NOMO-1 (cell line): ENCODE results near the gene SLC39A10.
"Not testable (repeated sequence)": the region's sequence is repeated elsewhere in the genome, so short reads cannot be mapped to it uniquely, and the experiment has no call there.

Experiments used
- DNase-seq, 2 experiments: peaks; one replicate each; lab custom pipeline; 2025; ENCODE audit not compliant: unreplicated experiment in 2 of 2; lab: John Stamatoyannopoulos, UW

SLC39A10 gene

DNA sequence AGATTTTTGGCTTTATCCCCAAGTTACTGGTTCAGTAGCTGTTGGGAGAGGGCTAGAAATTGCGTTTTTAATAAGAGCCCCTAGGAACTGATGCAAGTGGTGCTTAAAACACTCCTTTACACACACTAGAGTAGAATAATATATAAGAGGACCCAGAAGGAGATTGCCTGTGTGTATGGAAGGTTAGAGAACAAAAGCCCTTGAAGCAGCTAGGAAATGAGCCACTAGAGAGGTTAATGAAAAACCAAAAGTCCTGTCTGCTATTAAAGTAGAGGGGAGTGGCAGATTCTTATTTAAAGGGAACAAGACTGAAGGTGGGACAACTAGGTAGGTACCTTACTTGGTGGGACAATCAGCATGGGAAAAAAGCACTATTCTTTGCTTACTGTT lies 14.4 kb upstream of the SLC39A10 start:
- DNase-seq, result no peak

DNA sequence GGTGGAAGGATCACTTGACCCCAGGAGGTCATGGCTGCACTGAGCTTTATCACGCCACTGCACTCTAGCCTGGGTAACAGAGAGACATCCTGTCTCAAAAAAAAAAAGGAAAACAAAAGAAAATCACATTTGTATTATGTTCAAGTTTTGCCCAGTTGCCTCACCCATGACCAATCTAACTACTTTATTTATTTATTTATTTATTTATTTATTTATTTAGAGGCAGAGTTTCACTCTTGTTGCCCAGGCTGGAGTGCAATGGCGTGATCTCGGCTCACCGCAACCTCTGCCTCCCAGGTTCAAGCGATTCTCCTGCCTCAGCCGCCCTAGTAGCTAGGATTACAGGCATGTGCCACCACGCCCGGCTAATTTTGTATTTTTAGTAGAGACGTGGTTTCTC lies 12.3 kb upstream of the SLC39A10 start:
- not testable (repeated sequence) for DNase-seq

DNA sequence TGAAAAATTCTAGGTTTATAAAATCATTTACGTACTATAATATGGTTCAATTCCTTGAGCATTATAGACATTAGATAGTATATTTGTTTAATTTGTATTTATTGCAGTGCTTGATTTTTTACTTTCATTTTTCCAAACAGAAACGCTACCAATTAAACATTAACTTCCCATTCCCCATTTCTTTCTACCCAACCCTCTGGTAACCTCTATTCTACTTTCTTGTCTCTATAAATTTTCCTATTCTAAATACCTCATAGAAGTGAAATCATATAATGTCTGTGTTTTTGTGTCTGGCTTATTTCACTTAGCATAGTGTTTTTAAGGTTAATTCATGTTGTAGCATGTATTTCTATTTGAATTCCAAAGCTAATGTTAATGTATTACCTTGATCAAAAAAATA lies 11.6 kb upstream of the SLC39A10 start:
- DNase-seq, result no peak

DNA sequence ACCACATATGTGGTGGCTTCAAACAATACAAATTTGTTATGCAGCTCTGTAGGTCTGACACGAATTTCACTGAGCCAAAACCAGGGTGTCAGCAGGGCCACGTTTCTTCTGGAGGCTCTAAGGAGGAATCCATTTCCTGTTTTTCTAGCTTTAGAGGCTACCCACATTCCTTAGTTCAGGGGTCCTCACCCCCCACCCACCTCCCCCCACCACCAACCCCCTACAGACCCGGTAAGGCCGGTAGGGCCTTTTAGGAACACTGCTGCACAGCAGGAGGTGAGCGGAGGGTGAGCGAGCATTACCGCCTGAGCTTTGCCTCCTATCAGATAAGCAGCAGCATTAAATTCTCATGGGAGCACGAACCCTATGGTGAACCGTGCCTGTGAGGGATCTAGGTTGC lies 10.6 kb upstream of the SLC39A10 start:
- DNase-seq, result no peak

DNA sequence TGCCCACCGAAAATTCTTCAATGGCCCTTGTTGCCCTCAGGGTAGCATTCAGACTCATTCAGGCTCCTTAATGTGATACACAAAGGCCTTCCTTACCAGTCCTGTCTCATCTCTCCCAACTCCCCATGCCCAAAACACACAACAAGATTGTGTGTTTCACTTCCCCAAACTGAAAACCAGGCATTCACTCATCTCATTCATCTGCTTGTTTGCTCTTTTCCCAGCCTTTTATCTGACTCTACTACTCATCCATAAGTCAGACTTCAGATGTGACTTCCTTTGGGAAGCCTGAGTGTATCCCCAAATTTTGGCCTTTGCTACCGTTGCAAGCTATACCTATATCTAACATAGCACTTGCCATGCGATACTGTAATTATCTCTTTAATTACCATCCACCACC lies 9.7 kb upstream of the SLC39A10 start:
- peak; percentile 46 to 79 for DNase-seq

DNA sequence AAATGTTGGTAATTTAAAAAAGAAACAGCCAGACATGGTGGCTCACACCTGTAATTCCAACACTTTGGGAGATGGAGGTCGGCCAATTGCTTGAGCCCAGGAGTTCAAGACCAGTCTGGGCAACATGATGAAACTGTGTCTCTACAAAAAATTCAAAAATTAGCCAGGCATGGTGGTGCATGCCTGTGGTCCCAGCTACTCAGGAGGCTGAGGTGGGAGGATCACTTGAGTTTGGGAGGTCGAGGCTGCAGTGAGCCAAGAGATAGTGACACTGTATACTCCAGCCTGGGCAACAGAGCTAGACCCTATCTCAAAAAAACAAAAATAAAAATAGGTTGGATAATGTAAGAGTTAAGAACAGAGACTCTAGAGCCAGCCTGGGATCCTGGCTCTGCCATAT lies 8.7 kb upstream of the SLC39A10 start:
- not testable (repeated sequence) for DNase-seq

DNA sequence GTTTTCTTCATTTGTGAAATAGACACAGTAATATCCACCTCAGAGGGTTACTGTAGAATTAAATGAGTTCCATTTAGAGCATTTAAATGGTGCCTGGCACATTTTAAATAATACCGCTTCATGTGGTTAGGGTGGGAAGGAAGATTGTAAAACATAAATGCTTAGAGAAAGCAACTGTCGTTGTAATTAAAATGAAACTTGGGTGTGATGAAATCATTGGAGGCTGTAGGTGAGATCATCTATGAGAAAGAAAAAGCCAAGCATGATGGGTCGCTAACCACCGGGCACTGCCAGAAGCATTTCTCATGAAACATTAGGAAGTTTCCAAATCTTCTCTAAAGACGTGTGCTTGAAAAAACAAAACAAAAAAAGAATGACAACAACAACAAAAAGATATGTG lies 8.2 kb upstream of the SLC39A10 start:
- peak; percentile 77 to 93 for DNase-seq

DNA sequence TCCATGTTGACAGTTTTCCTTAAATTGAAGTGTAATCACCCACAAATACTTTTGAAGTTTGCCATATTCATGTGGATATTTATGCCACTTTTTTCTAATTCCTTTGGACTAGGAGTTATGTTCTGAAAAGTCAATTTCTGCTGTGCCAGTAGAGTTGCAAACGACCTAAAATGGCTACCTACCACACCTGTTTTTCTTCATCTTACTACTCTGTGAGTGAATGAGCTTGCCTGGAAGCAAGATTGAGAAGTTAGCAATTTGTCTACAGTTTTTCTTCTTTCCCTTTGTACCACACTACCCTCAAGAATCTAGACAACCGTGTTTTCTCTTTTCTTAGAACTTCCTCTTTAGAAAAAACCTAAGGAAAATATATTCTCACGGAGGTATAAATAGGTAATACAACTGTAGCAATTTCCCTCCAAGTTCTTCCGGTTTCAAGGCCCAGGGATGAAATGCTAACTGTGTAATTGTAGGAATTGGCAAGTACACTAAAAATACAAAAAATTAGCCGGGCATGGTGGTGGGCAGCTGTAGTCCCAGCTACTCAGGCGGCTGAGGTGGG lies 7.3 kb upstream of the SLC39A10 start:
- DNase-seq, result peak; percentile 60 to 64

DNA sequence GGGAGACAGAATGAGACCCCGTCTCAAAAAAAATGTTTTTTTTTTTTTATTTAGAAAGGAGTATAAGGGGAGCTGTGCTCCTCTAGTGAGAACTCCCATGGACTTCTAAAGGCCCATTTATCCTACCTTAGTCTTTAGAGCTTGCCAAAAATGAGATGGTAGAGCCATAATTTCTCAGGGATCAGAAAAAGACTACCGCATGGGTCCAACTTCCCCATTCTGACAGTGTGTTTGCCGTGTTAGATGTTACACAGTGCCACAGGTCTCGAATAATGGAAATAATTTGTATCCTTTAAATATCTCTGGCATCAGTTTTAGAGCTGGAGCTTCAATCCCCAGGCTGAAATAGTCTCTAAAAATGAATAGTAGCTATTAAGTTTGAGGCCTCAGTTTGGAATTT lies 6.0 kb upstream of the SLC39A10 start:
- peak; percentile 34 to 43 for DNase-seq

DNA sequence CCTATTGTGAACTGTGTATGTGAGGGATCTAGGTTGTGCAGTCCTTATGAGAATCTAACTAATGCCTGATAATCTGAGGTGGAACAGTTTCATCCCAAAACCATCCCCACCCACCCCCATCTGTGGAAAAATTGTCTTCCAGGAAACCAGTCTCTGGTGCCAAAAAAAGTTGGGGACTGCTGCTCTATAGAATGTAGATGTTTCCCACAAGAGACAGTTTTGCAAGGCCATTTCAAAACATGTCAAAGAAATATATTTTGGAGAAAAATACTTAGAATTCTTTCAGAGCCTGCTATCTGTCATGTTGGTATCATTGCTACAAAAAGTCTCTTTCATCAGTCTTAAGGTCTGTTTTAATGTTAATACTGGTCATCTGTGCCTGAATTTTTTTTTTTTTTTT lies 4.1 kb upstream of the SLC39A10 start:
- DNase-seq, result no peak

DNA sequence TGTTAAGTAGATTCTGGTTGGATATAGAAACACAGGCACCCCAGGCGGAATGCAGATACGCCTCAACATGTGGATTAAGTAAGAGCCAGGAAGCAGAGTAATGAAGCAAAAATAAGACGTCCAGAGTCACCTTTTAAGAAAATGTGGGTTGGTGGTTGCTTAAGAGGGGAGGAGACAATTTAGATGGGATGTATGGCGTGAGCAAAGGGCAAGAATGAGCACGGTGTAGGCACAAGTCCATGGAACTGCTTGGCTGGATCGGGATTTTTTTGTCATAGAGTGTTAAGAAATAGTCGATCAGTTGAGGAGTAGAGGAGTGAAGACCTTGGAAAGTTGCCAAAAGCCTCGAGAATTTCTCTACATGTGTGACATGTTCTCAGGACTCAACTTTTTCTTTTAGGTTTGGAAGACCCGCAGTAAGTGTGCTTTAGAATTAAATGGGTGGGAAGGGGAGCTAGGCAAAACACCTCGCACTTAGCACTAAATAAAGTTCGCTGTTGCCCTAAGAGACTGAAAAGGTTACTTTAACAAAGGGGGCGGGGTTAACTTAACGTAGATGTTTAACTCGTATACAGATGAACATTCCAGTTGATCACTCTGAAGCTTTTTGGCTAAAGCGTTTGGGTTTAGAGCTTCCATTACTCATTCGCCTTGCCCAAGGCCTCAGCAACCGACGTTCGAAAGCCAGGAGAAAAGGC lies 716 bp upstream of the SLC39A10 start:
- peak; percentile 90 to 92 for DNase-seq

DNA sequence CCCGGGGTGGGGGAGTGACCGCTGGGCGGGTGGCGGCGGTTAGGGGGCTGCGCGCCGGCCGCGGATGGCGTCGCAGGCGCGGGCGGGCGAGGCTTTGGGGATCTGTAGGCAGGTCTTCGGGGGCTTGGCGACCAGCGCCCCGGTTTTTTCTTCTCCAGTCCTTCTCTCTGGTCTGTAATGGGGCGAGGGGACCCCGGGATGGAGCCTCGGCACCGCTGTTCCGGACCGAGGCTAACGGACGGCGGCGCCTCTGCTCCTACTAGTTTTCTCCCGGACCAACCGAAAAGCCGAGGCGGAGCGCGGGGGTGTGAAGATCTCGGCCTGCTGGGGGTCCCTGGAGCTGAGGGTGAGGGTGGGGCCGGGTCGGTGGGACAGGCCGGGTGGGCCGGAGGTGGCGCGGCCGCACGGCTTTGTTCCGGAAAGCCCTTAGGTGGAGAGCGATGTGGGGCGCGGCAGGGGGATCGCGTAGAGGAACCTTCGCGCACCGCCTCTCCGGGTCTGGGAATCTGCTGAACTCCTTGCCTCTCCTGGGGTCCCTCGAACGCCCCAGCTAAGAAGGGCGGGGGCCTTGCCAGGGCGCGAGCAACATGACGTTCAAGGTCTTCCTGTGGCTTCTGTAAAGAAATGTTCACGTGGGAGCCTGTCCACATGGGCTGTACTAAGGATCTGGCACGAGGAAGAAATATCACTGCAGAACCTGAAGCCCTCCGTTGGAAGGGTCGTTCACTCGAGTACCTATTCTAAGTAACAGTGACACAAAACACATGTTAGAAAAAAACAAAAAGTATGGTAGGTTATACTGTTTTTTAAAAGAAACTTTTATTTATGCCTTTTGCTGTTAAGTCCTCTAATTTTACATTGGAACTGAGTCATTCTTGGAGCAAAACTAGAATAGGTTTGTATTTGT lies 861 bp downstream of the SLC39A10 start:
- peak; percentile 49 to 72 for DNase-seq

DNA sequence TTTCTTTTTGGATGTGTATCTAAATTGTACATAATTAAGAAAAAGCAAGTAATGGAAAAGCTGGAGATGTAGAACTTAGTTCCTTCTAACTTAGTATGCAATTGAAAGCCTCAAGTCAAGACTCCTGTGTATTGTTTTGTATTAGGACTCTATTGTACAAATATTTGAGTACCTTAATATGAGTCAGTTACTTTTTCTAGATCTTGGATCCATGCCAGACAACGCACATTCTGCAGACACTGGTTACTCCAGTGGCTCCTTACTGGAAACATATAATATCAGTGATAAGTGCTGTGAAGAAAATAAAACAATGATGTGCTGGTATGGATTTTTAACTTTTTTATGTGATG lies 1.5 kb downstream of the SLC39A10 start:
- DNase-seq, result no peak

DNA sequence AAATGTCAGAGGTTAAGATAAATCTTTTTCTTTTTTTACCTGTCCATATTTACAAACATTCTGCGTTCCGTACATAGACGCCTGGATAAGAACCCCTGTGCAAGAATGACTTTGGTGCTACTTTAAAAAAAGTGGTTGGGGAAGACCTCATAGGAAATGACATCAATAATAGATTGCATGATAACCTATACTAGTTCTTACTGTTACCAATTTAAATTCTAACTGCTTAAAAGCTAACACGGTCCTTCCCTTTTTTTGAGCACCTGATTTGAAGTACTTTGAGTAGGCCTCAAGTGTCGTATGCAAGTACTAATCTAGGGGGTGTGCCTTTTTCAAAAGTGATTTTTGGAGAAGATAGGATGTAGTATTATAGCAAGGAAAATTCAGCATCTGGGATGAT lies 2.1 kb downstream of the SLC39A10 start:
- peak; percentile 62 to 87 for DNase-seq

DNA sequence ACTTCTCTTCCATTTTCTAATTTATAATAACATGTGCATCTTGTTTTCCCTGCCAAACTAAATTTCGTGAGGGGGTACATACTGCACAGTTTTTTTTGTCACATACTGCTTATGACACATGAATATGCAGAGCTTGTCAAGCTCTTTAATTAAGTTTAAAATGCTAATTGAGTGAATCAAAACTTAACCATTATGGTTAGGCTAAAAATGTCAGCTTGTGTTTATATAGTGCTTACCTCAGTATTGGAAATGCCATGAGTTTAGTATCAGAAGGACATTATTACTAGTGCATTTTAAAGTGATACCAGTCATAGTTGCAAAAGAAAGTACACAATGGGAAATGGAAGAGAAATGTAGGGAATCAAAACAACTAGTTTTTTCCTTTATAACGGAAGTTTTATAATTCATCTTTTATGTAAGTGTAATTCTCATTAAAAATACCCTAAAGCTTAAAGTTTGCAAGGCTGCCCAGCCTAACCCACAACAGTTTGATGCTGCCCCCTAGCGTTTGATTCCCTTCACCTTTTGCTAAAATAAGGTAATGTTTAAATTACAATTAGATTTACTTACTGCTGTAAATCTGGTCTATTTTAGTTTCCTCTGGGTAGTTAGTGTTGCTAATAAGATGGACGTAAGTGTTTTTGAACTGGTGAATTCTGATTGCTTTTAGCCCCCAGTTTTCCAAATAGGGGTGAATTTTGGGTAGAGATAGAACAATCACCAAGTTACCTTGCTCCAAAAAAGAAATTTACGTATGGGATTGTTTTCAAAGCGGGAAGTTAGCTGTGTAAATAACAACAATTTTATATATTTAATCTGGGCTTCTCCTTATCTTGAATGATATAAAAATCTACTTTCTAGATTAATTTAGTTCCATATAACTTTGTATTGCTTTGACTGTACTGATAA lies 3.2 kb downstream of the SLC39A10 start:
- peak; percentile 78 to 80 for DNase-seq

DNA sequence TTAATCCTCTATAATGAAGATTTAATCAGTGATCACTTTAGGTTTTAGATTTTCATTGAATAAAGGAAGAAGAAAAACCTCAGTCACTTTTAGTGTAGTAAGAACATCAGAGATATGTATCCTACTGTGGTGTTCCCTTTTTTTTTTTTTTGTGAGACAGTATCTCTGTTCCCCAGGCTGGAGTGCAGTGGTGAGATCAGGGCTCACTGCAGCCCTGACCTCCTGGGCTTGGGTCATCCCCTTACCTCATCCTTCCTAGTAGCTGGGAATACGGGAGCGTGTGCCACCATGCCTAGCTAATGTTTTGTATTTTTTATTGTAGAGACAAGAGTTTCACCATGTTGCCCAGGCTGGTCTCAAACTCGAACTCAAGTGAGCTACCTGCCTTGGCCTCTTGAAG lies 5.1 kb downstream of the SLC39A10 start:
- DNase-seq, result peak in 1 of 2 experiments; percentile 15

DNA sequence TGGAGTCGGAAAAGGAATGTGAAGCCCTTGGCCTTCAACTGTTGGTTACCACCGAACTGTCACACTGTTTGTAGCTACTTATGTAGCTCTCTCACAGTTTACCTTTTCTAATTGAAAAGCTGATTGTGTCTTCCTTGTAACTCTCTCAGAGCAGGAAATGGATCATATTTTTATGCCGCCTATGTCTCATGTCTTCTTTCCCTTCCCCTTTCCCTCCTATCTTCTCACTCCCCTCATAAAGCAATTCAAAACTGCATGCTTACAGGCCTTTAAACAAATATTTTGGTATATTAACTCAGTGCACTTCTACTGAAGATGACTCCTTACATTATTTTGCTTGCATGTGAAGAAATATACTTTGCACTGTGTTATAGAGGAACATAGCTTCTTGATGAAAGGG lies 6.0 kb downstream of the SLC39A10 start:
- peak in 1 of 2 experiments; percentile 59 for DNase-seq

DNA sequence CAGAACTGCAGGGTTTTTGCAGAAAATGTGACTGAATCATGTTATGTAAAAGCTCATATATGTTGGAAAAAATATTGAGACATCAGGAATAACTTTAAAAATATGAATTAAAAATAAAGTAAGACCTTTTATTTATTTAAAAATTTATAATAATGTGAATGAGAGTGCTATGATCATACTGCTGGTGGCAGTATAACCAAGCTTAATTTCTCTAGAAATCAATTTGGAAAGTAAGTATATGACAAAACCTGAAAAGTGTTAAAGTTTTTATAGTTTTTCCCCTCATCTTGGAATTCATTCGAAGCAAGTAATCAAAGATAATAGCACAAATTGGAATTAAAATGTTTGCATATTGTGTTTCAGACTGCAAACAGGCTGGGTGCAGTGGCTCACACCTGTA lies 7.5 kb downstream of the SLC39A10 start:
- DNase-seq, result no peak

DNA sequence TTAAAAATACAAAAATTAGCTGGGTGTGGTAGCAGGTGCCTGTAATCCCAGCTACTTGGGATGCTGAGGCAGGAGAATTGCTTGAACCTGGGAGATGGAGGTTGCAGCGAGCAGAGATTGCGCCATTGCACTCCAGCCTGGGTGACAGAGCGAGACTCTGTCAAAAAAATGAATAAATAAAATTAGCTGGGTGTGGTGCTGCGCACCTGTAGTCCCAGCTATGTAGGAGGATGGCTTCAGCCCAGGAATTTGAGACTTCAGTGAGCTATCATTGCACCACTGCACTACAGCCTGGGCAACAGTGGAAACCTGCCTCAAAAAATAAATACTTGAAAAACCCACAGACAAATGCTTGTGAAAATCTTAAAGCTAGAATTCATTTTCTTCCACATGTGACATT lies 8.1 kb downstream of the SLC39A10 start:
- not testable (repeated sequence) for DNase-seq

DNA sequence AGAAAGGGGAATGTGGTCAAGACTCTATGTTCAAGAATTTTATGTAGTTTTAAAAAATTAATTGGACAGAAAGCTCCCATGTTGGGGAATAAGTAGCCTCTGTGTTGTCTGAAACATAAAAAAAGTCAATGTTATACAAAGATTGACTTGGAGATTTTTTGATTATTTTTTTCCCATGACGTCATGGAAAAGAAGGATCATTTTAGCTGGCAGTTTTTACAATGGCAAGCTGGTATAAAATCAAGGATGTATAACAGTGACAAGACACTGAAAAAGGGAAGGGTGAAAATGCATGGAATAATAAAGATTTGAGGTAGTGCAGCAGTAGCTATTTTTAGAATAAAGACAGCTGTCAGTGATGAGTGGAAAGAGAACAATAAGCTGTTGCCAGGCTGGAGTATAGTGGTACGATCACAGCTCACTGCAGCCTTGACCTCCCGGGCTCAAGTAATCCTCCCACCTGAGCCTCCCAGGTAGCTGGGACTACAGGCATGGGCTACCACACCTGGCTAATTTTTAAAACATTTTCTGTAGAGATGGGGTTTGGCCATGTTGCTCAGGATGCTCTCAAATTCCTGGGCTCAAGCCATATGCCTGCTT lies 9.2 kb downstream of the SLC39A10 start:
- DNase-seq, result no peak
